Ovary (tissue), 9 donors: ENCODE data around the gene CAMTA1. TPM values are rescaled to one million over a fixed set of nuclear protein-coding genes. Genes with fewer than 3 reads are reported as not detected.

Experiments used
- DNase-seq, 5 donors: peaks; one replicate each; pipeline ENCODE4 v3.0.0-alpha.2; 2019 to 2020
- H3K27ac ChIP-seq, 2 donors: fragments of 200-600 bp; one replicate each; pipeline versions ENCODE4 v1.5.1 to v1.8.0; 2019 to 2022
- H3K27me3 ChIP-seq: fragments of 200-600 bp; one replicate; pipeline ENCODE4 v1.8.0; 2022
- H3K36me3 ChIP-seq: fragments of 200-600 bp; sonication (generic); one replicate; pipeline ENCODE4 v1.5.1; 2019
- H3K4me1 ChIP-seq: one replicate; pipeline ENCODE4 v1.8.1; 2013; ENCODE audit warnings: mild to moderate bottlenecking, moderate library complexity; ENCODE audit not compliant: insufficient read depth
- H3K4me3 ChIP-seq: fragments of 200-600 bp; sonication (generic); one replicate; pipeline ENCODE4 v1.5.1; 2017
- H3K9me3 ChIP-seq, 2 donors: fragments of 200-600 bp in 1 of 2; sonication (generic) in 1 of 2; one replicate each; pipeline versions ENCODE4 v1.5.1 to v1.8.1; 2013 to 2019; ENCODE audit warnings: mild to moderate bottlenecking in 1 of 2, moderate library complexity in 1 of 2
- CTCF ChIP-seq, 3 donors: fragments of 450-650 bp in 2 of 3; fragments of 200-600 bp in 1 of 3; IDR thresholded peaks; one replicate each; pipeline versions ENCODE4 v1.5.1 to v1.8.0; 2016 to 2022; ENCODE audit warnings: antibody characterized with exemption in 3 of 3, mild to moderate bottlenecking in 1 of 3
- EP300 ChIP-seq: sonication (generic); formaldehyde crosslinking; IDR thresholded peaks from one replicate; pipeline ENCODE4 v1.6.1; 2017; ENCODE audit warnings: antibody characterized with exemption
- POLR2A ChIP-seq: fragments of 450-650 bp; IDR thresholded peaks from one replicate; pipeline ENCODE4 v1.6.1; 2017; ENCODE audit warnings: antibody characterized with exemption, mild to moderate bottlenecking, moderate library complexity
- WGBS, 3 donors: extraction: QIAGEN DNeasy Blood & Tissue Kit in 1 of 3; methylation state at CpG; one replicate each; pipeline versions ENCODE4 v1.1.5 to v1.1.7; 2013 to 2017; 5-methylcytosine and 5-hydroxymethylcytosine counted together
- intact Hi-C, 4 donors: fragments of 100-400 bp; cut with DNase I; formaldehyde crosslinking; loops; one replicate each; pipeline versions ENCODE4 v1.11.0 to v1.15.1; 2022 to 2023
- polyA plus RNA-seq, 2 donors: library from polyadenylated mRNA; stranded (reverse); fragments of 200-250 nt in 1 of 2; fragments of 350-450 nt in 1 of 2; fragmentation: Illumina TruSeq in 1 of 2; extraction: RNeasy Lipid Tissue Mini Kit (QIAGEN cat#74804) in 1 of 2; gene quantifications; one replicate each; pipeline ENCODE4 v1.2.3, GENCODE V29; 2013 to 2014
- total RNA-seq, 7 donors: library from RNA; depleted of rRNA in 2 of 7; stranded (reverse); fragments of >200 nt in 2 of 7; fragmentation: NEBNext Ultra II Directional in 3 of 7; extraction: Animal tissue kit (Norgen Biotek cat#: 25700) in 3 of 7; gene quantifications; one replicate each; pipeline versions ENCODE4 v1.1.0 to v1.2.4, GENCODE V29; 2016 to 2023
- donor health status: DM: no; HTN: no; CAD: no; lungs with moderate emphysema.
- donor health status: DM: no; HTN: no; CAD: no.
- donor health status: Bipolar disorder and iron deficiency.
- donor health status: DM: yes; HTN: yes; CAD: no.
- donor health status: DM: no; HTN: no; CAD: no.
- donor health status: DM: yes; HTN: yes; CAD: no.

Gene CAMTA1
- total and polyA plus RNA-seq, 9 donors = 51.1 to 150 (median 67.4) TPM

- TF ChIP-seq POLR2A (no peak), EP300 (no peak), CTCF (IDR thresholded peaks at IDR 0.05) (no peak)
- H3K4me1 ChIP-seq = no peaks in the 10 kb centered on the region
- DNase-seq = peak in 1 of 5 donors; percentile 3
- no peaks in the 10 kb centered on the region for H3K9me3 ChIP-seq
- H3K27ac ChIP-seq = no peak overlapping the region
- no peak overlapping the region for H3K4me3 ChIP-seq
- intact Hi-C loops = no loop called here
- 29 to 34% (median 32%) methylated on average over 9 of the region's 9 CpGs for WGBS, 3 donors
- H3K36me3 ChIP-seq = no peaks in the 10 kb centered on the region
- no peaks in the 10 kb centered on the region for H3K27me3 ChIP-seq
These were observed 829.4 kb downstream of the CAMTA1 start for GRCh38 chr1:7614576-7615074.

- H3K27me3 ChIP-seq = no peaks in the 10 kb centered on the region
- no peak overlapping the region for H3K4me3 ChIP-seq
- H3K36me3 ChIP-seq = no peaks in the 10 kb centered on the region
- TF ChIP-seq EP300 (no peak), CTCF (IDR thresholded peaks at IDR 0.05) (no peak), POLR2A (no peak)
- WGBS, 3 donors = 58 to 79% (median 78%) methylated on average over 5 of the region's 5 CpGs
- H3K27ac ChIP-seq = no peak overlapping the region
- H3K9me3 ChIP-seq = no peaks in the 10 kb centered on the region
- intact Hi-C loops = no loop called here
- no peaks in the 10 kb centered on the region for H3K4me1 ChIP-seq
- peak in 1 of 5 donors; percentile 2 for DNase-seq
These were observed 829.9 kb downstream of the CAMTA1 start for GRCh38 chr1:7615138-7615537.

GRCh38 chr1:7616076-7616832 is 831.0 kb downstream of the CAMTA1 start:
- Histone ChIP-seq H3K4me3 (no peak overlapping the region), H3K27me3 (no peaks in the 10 kb centered on the region), H3K4me1 (no peaks in the 10 kb centered on the region), H3K27ac (no peak overlapping the region), H3K36me3 (no peaks in the 10 kb centered on the region), H3K9me3 (no peaks in the 10 kb centered on the region)
- 19 to 24% (median 19%) methylated on average over 14 of the region's 14 CpGs for WGBS, 3 donors
- TF ChIP-seq POLR2A (no peak), CTCF (IDR thresholded peaks at IDR 0.05) (no peak), EP300 (no peak)
- peak in 4 of 5 donors; percentile 26 to 67 (median 45) for DNase-seq
- intact Hi-C loops = no loop called here

GRCh38 chr1:7616953-7617352 is 831.7 kb downstream of the CAMTA1 start:
- Histone ChIP-seq H3K9me3 (no peaks in the 10 kb centered on the region), H3K4me1 (no peaks in the 10 kb centered on the region), H3K36me3 (no peaks in the 10 kb centered on the region), H3K27ac (no peak overlapping the region), H3K4me3 (no peak overlapping the region), H3K27me3 (no peaks in the 10 kb centered on the region)
- WGBS, 3 donors = 21 to 34% (median 25%) methylated on average over 10 of the region's 10 CpGs
- TF ChIP-seq POLR2A (no peak), EP300 (no peak), CTCF (IDR thresholded peaks at IDR 0.05) (no peak)
- peak in 2 of 5 donors; percentile 2 to 13 for DNase-seq
- intact Hi-C loops = no loop called here
